Activated CD4-positive, alpha-beta T cell treated with anti-CD3 and anti-CD28 coated beads, Interleukin-2, amount 10 ng/mL, durations not matched to agents 24 days and 14 days (primary cell): ENCODE results near the gene TRPT1. TPM values are rescaled to one million over a fixed set of nuclear protein-coding genes. Genes with fewer than 3 reads are reported as not detected.
A peak's percentile ranks its signal among the peaks of the same experiment; 100 is the strongest.

Experiments used
- DNase-seq: peaks from one replicate; pipeline ENCODE4 v3.0.0; 2022
- H3K27ac Mint-ChIP-seq: one replicate; pipeline ENCODE4 v1.8.0; 2022; ENCODE audit warnings: mild to moderate bottlenecking, mixed read lengths
- H3K27me3 Mint-ChIP-seq: one replicate; pipeline ENCODE4 v1.8.0; 2022; ENCODE audit warnings: mixed read lengths
- H3K36me3 Mint-ChIP-seq: one replicate; pipeline ENCODE4 v1.8.0; 2022; ENCODE audit warnings: low read depth, mild to moderate bottlenecking, mixed read lengths
- H3K4me1 Mint-ChIP-seq: one replicate; pipeline ENCODE4 v1.8.0; 2021; ENCODE audit warnings: mixed read lengths
- H3K4me3 Mint-ChIP-seq: one replicate; pipeline ENCODE4 v1.8.0; 2022; ENCODE audit warnings: mild to moderate bottlenecking, moderate library complexity, mixed read lengths
- H3K9me3 Mint-ChIP-seq: one replicate; pipeline ENCODE4 v1.8.0; 2021; ENCODE audit warnings: mixed read lengths
- intact Hi-C: fragments of 100-400 bp; cut with micrococcal nuclease; formaldehyde crosslinking; loops from one replicate; pipeline ENCODE4 v1.15.1; 2023
- total RNA-seq: library from RNA; stranded (reverse); gene quantifications from 2 replicates; pipeline ENCODE4 v1.2.3, GENCODE V29; 2022

Gene TRPT1
- total RNA-seq, 1 donor from 2014 or later = 31.7 TPM

GRCh38 chr11:64224891-64225607, 937 bp downstream of the TRPT1 start:
- Mint-ChIP-seq H3K27ac (peak overlapping the region; percentile 86), H3K9me3 (no peaks in the 10 kb centered on the region), H3K36me3 (peaks cover 24% of the 10 kb centered on the region), H3K4me3 (peak overlapping the region; percentile 91), H3K27me3 (no peaks in the 10 kb centered on the region), H3K4me1 (peaks cover 26% of the 10 kb centered on the region)
- intact Hi-C loops = no loop called here
- DNase-seq = no peak

GRCh38 chr11:64224151-64224890, 1.7 kb downstream of the TRPT1 start:
- no peak for DNase-seq
- peak overlapping the region; percentile 91 for H3K4me3 Mint-ChIP-seq
- H3K9me3 Mint-ChIP-seq = no peaks in the 10 kb centered on the region
- intact Hi-C loops = no loop called here
- peak overlapping the region; percentile 86 for H3K27ac Mint-ChIP-seq
- peaks cover 25% of the 10 kb centered on the region for H3K36me3 Mint-ChIP-seq
- no peaks in the 10 kb centered on the region for H3K27me3 Mint-ChIP-seq
- H3K4me1 Mint-ChIP-seq = peaks cover 21% of the 10 kb centered on the region

GRCh38 chr11:64223001-64223651, 2.9 kb downstream of the TRPT1 start:
- Mint-ChIP-seq H3K4me1 (peaks cover 16% of the 10 kb centered on the region), H3K36me3 (peaks cover 35% of the 10 kb centered on the region), H3K4me3 (no peak overlapping the region), H3K27me3 (no peaks in the 10 kb centered on the region), H3K9me3 (no peaks in the 10 kb centered on the region), H3K27ac (no peak overlapping the region)
- no peak for DNase-seq
- intact Hi-C loops = no loop called here

- Mint-ChIP-seq H3K4me1 (peaks cover 14% of the 10 kb centered on the region), H3K27me3 (no peaks in the 10 kb centered on the region), H3K9me3 (no peaks in the 10 kb centered on the region), H3K4me3 (no peak overlapping the region), H3K36me3 (peaks cover 37% of the 10 kb centered on the region), H3K27ac (no peak overlapping the region)
- intact Hi-C loops = no loop called here
- no peak for DNase-seq
Measured at GRCh38 chr11:64222651-64223000, 3.4 kb downstream of the TRPT1 start.

GRCh38 chr11:64220798-64221197, 5.2 kb downstream of the TRPT1 start:
- intact Hi-C loops = no loop called here
- Mint-ChIP-seq H3K4me1 (peaks cover 9% of the 10 kb centered on the region), H3K36me3 (peaks cover 46% of the 10 kb centered on the region), H3K27ac (no peak overlapping the region), H3K4me3 (no peak overlapping the region), H3K9me3 (no peaks in the 10 kb centered on the region), H3K27me3 (no peaks in the 10 kb centered on the region)
- DNase-seq = no peak

GRCh38 chr11:64220271-64220670, 5.7 kb downstream of the TRPT1 start:
- peaks cover 47% of the 10 kb centered on the region for H3K36me3 Mint-ChIP-seq
- peaks cover 8% of the 10 kb centered on the region for H3K4me1 Mint-ChIP-seq
- H3K27ac Mint-ChIP-seq = no peak overlapping the region
- H3K9me3 Mint-ChIP-seq = no peaks in the 10 kb centered on the region
- DNase-seq = no peak
- no peaks in the 10 kb centered on the region for H3K27me3 Mint-ChIP-seq
- no peak overlapping the region for H3K4me3 Mint-ChIP-seq
- intact Hi-C loops = no loop called here

DNA sequence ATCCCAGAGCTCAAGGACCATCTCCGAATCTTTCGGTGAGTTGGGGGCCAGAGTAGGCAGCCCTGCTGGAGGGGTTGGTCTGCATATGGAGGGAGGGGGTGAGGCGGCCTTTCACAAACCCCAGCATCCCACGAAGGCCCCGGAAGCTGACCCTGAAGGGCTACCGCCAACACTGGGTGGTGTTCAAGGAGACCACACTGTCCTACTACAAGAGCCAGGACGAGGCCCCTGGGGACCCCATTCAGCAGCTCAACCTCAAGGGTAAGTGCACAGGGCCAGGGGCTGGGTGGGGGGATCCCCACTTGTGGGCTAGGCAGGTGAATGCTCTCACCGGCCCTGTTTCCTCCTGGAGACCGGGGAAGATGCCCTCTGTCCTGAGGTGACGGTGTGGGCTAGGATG, 6.2 kb downstream of the TRPT1 start:
- H3K4me1 Mint-ChIP-seq = peaks cover 8% of the 10 kb centered on the region
- H3K36me3 Mint-ChIP-seq = peaks cover 49% of the 10 kb centered on the region
- intact Hi-C loops = no loop called here
- H3K27me3 Mint-ChIP-seq = no peaks in the 10 kb centered on the region
- DNase-seq = no peak
- H3K27ac Mint-ChIP-seq = no peak overlapping the region
- no peak overlapping the region for H3K4me3 Mint-ChIP-seq
- no peaks in the 10 kb centered on the region for H3K9me3 Mint-ChIP-seq

- H3K27ac Mint-ChIP-seq = no peak overlapping the region
- peaks cover 52% of the 10 kb centered on the region for H3K36me3 Mint-ChIP-seq
- no peaks in the 10 kb centered on the region for H3K27me3 Mint-ChIP-seq
- intact Hi-C loops = no loop called here
- H3K4me3 Mint-ChIP-seq = no peak overlapping the region
- peaks cover 8% of the 10 kb centered on the region for H3K4me1 Mint-ChIP-seq
- no peak for DNase-seq
- no peaks in the 10 kb centered on the region for H3K9me3 Mint-ChIP-seq
Measured at GRCh38 chr11:64219354-64219684, 6.7 kb downstream of the TRPT1 start.

- no peak for DNase-seq
- Mint-ChIP-seq H3K27ac (peak overlapping the region; percentile 36), H3K36me3 (peaks cover 51% of the 10 kb centered on the region), H3K27me3 (no peaks in the 10 kb centered on the region), H3K4me3 (no peak overlapping the region), H3K4me1 (peaks cover 9% of the 10 kb centered on the region), H3K9me3 (no peaks in the 10 kb centered on the region)
- intact Hi-C loops = no loop called here
Measured at GRCh38 chr11:64218628-64219353, 7.2 kb downstream of the TRPT1 start.

- H3K27ac Mint-ChIP-seq = no peak overlapping the region
- DNase-seq = no peak
- no peaks in the 10 kb centered on the region for H3K27me3 Mint-ChIP-seq
- peaks cover 60% of the 10 kb centered on the region for H3K36me3 Mint-ChIP-seq
- intact Hi-C loops = no loop called here
- H3K4me3 Mint-ChIP-seq = no peak overlapping the region
- no peaks in the 10 kb centered on the region for H3K9me3 Mint-ChIP-seq
- peaks cover 15% of the 10 kb centered on the region for H3K4me1 Mint-ChIP-seq
Measured at GRCh38 chr11:64216879-64217278, 9.1 kb downstream of the TRPT1 start.

- intact Hi-C loops = no loop called here
- no peak overlapping the region for H3K4me3 Mint-ChIP-seq
- no peaks in the 10 kb centered on the region for H3K9me3 Mint-ChIP-seq
- H3K36me3 Mint-ChIP-seq = peaks cover 69% of the 10 kb centered on the region
- no peak for DNase-seq
- peak overlapping the region; percentile 6 for H3K27ac Mint-ChIP-seq
- no peaks in the 10 kb centered on the region for H3K27me3 Mint-ChIP-seq
- H3K4me1 Mint-ChIP-seq = peaks cover 25% of the 10 kb centered on the region
Measured at GRCh38 chr11:64211181-64211872, 14.7 kb downstream of the TRPT1 start.

- no peaks in the 10 kb centered on the region for H3K9me3 Mint-ChIP-seq
- peaks cover 29% of the 10 kb centered on the region for H3K4me1 Mint-ChIP-seq
- intact Hi-C loops = no loop called here
- no peaks in the 10 kb centered on the region for H3K27me3 Mint-ChIP-seq
- peak overlapping the region; percentile 34 for H3K27ac Mint-ChIP-seq
- H3K4me3 Mint-ChIP-seq = no peak overlapping the region
- peaks cover 74% of the 10 kb centered on the region for H3K36me3 Mint-ChIP-seq
- no peak for DNase-seq
Measured at GRCh38 chr11:64210301-64211020, 15.5 kb downstream of the TRPT1 start.

GRCh38 chr11:64209563-64209843, 16.5 kb downstream of the TRPT1 start:
- H3K4me3 Mint-ChIP-seq = no peak overlapping the region
- intact Hi-C loops = no loop called here

More at GRCh38 chr11:64209563-64209843, 16.5 kb downstream of the TRPT1 start:
- Mint-ChIP-seq H3K9me3 (no peaks in the 10 kb centered on the region), H3K27me3 (no peaks in the 10 kb centered on the region), H3K36me3 (peaks cover 69% of the 10 kb centered on the region), H3K27ac (peak overlapping the region; percentile 45), H3K4me1 (peaks cover 28% of the 10 kb centered on the region)
- no peak for DNase-seq
